GM03348 (cell line): ENCODE data around the gene GATA6.
A peak's percentile ranks its signal among the peaks of the same experiment; 100 is the strongest.

Source experiments
- DNase-seq: peaks from one replicate; pipeline ENCODE4 v3.0.0; 2012; ENCODE audit warnings: low spot score

GATA6 gene

DNA sequence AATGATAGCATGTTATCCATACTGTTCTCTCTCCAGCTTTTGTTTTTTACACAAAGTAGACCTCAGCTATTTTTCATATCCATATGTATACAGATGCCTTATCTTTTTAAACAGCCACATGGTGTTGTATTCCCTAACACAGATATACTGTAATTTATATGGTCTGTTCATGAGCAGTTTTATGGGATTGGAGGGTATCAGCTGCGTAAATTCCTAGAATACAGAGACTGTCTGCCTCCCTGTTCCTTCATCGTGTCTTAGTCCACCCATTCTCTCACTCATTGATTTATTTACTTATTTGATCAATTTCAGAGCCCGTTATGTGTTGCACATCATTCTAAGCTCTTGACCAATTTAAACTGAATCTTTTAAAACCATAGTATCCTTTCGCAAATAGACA, 80.6 kb downstream of the GATA6 start:
- DNase-seq = no peak

DNA sequence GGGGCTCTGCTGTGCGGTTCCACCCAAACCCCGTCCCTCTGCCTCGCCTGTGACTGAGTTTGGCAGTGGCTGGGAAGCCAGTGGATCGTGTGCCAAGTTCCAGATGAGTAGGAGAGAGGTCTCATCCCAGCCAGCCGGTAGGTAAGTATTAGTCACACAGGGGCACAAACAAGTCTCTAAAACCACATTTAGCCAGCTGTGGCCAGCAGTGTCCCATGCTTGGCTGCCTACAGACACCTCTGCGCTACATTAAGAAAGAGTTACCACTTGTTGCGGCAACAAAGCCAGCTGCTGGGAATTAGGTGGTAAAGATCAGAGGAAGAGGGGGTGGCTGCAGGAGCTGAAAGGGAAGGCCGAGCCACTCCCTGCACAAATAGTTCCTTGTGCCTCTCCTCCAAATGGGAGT, 81.2 kb downstream of the GATA6 start:
- peak; percentile 34 for DNase-seq
